LNCAP (cell line): Measurements from ENCODE around the gene BUB1B.

Source experiments
- TF ChIP-seq, protein P1 (sequence below): fragments of 450-650 bp; IDR thresholded peaks from 2 replicates; pipeline ENCODE4 v1.5.1; 2017; ENCODE audit warnings: mild to moderate bottlenecking

The BUB1B gene

DNA sequence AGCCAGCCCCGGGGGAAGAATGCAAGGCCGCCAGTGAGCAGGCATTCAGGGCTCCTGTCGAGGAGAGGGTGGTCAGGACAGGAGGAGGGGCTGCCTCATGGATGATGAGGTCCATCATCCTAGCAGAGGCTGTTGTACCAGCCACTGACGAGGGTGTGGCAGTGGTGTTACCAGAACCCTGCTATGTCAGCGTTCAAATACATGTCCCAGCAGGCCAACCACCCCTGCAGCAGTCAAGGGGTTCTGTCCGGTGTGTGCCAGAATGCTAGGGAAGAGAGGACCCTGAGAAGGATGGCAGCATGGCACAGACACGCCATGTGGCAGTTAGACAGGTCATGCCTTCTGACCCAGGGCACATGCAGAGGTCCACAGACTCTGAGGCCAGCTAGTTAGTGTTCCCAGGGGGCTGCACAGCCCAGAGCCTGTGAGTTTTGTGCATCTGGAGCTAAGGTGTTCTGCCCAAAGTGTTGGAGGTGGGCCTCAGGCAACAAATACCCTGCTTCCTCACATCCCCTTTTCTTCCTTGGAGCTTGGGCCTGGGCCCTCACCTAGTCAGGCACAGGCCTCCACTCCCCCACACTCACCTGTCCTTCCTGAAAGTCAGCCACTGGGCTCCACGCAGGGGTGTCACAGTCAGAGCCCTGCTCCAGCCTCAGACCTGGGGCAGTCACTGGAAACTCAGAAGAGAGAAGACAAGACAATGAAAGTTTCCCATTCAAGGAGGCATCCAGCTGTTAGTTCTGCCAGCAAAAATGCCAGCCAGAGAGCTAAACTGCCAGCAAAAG lies 85.8 kb downstream of the BUB1B start:
- TF ChIP-seq, protein P1, sequence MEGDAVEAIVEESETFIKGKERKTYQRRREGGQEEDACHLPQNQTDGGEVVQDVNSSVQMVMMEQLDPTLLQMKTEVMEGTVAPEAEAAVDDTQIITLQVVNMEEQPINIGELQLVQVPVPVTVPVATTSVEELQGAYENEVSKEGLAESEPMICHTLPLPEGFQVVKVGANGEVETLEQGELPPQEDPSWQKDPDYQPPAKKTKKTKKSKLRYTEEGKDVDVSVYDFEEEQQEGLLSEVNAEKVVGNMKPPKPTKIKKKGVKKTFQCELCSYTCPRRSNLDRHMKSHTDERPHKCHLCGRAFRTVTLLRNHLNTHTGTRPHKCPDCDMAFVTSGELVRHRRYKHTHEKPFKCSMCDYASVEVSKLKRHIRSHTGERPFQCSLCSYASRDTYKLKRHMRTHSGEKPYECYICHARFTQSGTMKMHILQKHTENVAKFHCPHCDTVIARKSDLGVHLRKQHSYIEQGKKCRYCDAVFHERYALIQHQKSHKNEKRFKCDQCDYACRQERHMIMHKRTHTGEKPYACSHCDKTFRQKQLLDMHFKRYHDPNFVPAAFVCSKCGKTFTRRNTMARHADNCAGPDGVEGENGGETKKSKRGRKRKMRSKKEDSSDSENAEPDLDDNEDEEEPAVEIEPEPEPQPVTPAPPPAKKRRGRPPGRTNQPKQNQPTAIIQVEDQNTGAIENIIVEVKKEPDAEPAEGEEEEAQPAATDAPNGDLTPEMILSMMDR, result no peak

GRCh38 chr15:40247406-40247971 lies 86.6 kb downstream of the BUB1B start:
- TF ChIP-seq, protein P1, result no peak

GRCh38 chr15:40248006-40248783 lies 87.3 kb downstream of the BUB1B start:
- TF ChIP-seq, protein P1, result no peak

DNA sequence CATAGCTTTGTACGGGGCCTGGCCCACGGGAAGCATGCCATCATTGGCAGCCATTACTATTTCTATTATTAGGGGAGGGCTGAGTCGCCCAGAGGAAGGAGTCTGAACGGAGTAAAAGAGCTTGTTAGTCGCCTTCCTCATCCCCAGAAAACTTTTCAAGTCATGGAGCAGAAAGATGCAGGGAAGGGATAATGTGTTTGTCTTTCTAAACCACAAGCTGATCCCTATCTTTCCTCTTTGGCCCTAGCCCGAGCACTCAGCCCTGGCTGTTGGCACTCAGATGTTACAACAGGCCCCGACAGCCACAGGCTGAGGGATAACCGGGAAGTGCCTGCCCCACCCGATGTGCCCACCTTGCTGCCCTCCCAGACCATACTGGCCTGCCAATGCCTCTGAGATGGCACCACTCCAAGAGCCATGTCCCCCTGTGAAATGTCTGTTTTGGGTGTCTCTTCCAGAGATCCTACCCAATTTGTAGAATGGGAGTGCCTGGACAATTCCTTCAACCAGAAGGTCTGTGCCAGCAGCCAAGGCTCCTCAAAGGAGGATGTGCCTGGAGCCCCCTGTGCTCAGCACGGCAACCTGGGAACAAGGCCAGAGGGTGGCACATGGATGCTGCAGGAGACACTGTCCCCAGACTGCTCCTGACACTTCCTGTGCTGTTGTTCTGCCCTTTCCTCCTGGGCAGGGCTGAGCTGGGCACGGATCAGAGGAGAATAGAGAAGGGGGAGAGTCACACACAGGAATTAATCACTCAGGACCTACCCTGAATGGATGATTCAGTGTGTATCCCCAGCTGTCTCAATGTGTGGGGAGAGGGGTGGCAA lies 88.8 kb downstream of the BUB1B start:
- TF ChIP-seq, protein P1, result no peak

- TF ChIP-seq, protein P1, result no peak
These were observed 89.4 kb downstream of the BUB1B start for GRCh38 chr15:40250304-40250656.

DNA sequence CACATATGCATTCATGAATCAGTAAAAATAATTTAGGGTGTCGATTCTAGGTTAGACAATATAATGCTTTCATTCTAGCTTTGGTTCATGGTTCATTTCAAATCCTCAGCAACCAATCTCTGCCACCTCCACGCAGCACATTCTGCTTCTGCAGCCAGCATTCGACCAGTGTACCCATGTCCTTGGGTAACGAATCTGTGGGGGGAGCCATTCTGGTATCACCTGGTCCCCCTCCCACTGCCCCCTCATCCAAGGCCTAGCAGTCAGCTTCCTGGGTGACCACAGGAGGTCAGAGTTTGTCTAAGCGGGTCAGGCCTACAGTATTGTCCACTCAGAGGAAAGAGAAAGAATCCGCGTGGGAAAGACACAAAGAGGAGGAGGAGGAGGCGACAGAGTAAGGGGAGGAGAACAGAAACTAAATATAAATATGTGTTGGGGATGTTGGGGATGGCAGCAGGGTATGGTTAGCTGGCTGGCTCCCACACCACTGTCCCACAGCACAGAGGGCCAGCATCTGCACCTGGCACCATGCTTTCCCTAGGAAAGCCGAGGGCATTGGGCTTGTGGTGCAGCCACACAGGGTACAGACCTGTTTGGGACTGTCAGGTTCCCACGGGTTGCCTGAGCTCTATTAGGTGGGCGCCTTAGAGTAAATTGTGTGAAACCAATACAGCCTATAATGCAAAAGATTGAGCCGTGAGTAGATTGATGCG lies 90.1 kb downstream of the BUB1B start:
- TF ChIP-seq, protein P1, result no peak
